Pancreas (tissue), 10 donors: ENCODE measurements around the gene GHITM. TPM values are rescaled to one million over a fixed set of nuclear protein-coding genes. Genes with fewer than 3 reads are reported as not detected.

ENCODE experiments used
- ATAC-seq, 4 donors: fragments of 200-7000 bp; cut with Tn5 transposase; one replicate each; pipeline versions ENCODE4 v1.8.0 to v1.9.1; 2020; ENCODE audit warnings: mild to moderate bottlenecking in 4 of 4, moderate library complexity in 4 of 4
- DNase-seq, 6 donors: peaks; one replicate each; pipeline ENCODE4 v3.0.0-alpha.2; 2020
- FAIRE-seq: peaks from 2 replicates; lab custom pipeline; 2012; peaks lifted over from hg19 to GRCh38; lab: Jason Lieb, UNC
- H3K27ac ChIP-seq, 4 donors: fragments of 200-600 bp; sonication (generic); 1 replicate in 3 of 4; 2 replicates in 1 of 4; pipeline versions ENCODE4 v1.5.0 to v1.8.0; 2020
- H3K27me3 ChIP-seq, 4 donors: fragments of 200-600 bp; one replicate each; pipeline ENCODE4 v1.8.0; 2021
- H3K36me3 ChIP-seq, 3 donors: fragments of 200-600 bp; sonication (generic) in 1 of 3; one replicate each; pipeline versions ENCODE4 v1.5.0 to v1.8.0; 2020 to 2021
- H3K4me1 ChIP-seq, 3 donors: fragments of 200-600 bp; one replicate each; pipeline ENCODE4 v1.8.0; 2021
- H3K4me3 ChIP-seq, 4 donors: fragments of 200-600 bp; sonication (generic) in 2 of 4; one replicate each; pipeline versions ENCODE4 v1.5.0 to v1.8.0; 2020 to 2021
- H3K9me3 ChIP-seq, 4 donors: fragments of 200-600 bp; one replicate each; pipeline ENCODE4 v1.8.0; 2021
- WGBS, 2 donors: extraction: QIAGEN DNeasy Blood & Tissue Kit; methylation state at CpG; one replicate each; pipeline ENCODE4 v1.1.7; 2013; 5-methylcytosine and 5-hydroxymethylcytosine counted together
- intact Hi-C, 3 donors: fragments of 100-400 bp; cut with DNase I; formaldehyde crosslinking; loops; one replicate each; pipeline versions ENCODE4 v1.11.1 to v1.14.2; 2022
- polyA plus RNA-seq, 2 donors: library from polyadenylated mRNA; stranded (reverse); fragments of 200-250 nt; gene quantifications; one replicate each; pipeline ENCODE4 v1.2.3, GENCODE V29; 2013
- total RNA-seq, 6 donors: library from RNA; stranded (reverse); fragmentation: NEBNext Ultra II Directional in 4 of 6; extraction: Animal tissue kit (Norgen Biotek cat#: 25700) in 4 of 6; gene quantifications; one replicate each; pipeline versions ENCODE4 v1.2.1 to v1.2.4, GENCODE V29; 2021 to 2023
- TF ChIP-seq, protein P1 (sequence below), 4 donors: fragments of 200-600 bp; sonication (generic) in 3 of 4; IDR thresholded peaks; one replicate each; pipeline versions ENCODE4 v1.5.0 to v1.8.0; 2021; ENCODE audit warnings: antibody characterized with exemption in 4 of 4
- donor health status: healthy with polysubstance abuse.
- donor health status: DM: no; HTN: no; CAD: no; lungs with moderate emphysema.
- donor health status: DM: no; HTN: no; CAD: no.
- donor health status: control.
- donor health status: control.
- donor health status: Bipolar disorder and iron deficiency.
- donor health status: DM: yes; HTN: yes; CAD: no.
- donor health status: DM: no; HTN: no; CAD: no.
- donor health status: DM: no; HTN: no; CAD: no.
- donor health status: DM: yes; HTN: yes; CAD: no.

The GHITM gene
- total and polyA plus RNA-seq, 8 donors: 31.1 to 68.5 (median 49.5) TPM

DNA sequence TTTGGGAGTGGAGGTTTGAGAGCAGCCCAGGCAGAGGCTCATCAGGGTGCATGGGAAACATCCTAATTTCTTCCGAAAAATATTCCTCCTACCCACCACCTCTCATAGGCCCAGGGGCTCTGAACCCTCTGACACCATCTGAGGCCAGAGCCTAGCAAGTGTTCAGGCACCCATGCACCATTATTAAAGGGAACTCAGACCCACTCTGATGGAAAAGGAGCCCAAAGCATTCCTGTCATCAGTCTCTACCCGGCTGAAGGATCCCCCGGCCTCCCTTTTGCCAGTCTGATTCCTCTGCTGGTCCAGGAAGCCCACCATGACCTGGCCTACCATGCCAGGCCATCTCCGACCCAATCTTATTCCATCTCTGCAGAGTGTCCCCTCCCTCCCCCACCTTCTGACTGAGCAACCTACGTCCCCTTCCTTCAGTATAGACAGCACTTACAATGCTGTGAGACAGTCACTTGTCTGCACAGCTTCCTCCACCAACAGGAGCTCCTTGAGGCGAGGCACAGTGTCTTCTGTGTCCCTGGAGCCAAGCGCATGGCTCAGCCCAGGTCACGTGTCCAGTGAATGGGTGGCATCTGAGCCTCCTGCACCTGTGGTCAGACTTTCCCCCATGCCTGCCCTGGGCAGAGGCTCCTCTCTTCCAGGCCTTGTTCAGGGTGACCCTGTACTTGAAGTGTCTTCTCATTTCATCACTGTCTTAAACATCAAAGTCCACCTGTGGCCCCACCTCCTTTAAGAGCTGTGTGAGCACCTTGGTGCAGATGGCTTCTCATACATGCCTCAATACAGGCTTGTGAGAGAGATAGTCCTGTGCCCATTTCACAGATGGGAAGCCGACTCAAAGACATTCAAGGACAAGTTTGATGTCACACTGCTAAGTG, 33.4 kb downstream of the GHITM start:
- intact Hi-C loops: no loop called here
- FAIRE-seq: no peak
- TF ChIP-seq, protein P1, sequence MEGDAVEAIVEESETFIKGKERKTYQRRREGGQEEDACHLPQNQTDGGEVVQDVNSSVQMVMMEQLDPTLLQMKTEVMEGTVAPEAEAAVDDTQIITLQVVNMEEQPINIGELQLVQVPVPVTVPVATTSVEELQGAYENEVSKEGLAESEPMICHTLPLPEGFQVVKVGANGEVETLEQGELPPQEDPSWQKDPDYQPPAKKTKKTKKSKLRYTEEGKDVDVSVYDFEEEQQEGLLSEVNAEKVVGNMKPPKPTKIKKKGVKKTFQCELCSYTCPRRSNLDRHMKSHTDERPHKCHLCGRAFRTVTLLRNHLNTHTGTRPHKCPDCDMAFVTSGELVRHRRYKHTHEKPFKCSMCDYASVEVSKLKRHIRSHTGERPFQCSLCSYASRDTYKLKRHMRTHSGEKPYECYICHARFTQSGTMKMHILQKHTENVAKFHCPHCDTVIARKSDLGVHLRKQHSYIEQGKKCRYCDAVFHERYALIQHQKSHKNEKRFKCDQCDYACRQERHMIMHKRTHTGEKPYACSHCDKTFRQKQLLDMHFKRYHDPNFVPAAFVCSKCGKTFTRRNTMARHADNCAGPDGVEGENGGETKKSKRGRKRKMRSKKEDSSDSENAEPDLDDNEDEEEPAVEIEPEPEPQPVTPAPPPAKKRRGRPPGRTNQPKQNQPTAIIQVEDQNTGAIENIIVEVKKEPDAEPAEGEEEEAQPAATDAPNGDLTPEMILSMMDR (IDR thresholded peaks at IDR 0.05): no peak
- H3K36me3 ChIP-seq: no peaks in the 10 kb centered on the region
- peak overlapping the region in 1 of 4 donors; percentile 40 for H3K27ac ChIP-seq
- no peaks in the 10 kb centered on the region for H3K27me3 ChIP-seq
- ATAC-seq: no peak
- H3K4me1 ChIP-seq: no peaks in the 10 kb centered on the region
- H3K4me3 ChIP-seq: no peak overlapping the region
- DNase-seq: no peak
- H3K9me3 ChIP-seq: no peaks in the 10 kb centered on the region
- WGBS, 2 donors: 76 to 91% methylated on average over 9 of the region's 9 CpGs

DNA sequence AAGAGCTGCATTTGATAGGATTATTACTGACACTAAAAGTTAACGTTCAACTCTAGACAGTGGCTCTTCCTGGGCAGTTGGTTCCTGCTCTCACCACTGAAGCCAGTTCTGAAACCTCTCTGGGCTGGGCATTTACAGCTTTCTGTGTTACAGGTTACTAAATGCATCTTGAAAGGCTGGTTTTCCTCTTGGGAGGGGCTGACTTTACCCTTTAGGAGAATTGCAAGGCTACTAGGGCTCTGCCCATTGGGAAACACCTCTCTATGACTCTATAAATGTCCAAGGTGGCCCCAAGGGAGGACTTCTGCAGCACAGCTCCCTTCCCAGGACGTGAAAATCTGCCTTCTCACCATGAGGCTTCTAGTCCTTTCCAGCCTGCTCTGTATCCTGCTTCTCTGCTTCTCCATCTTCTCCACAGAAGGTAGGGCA, 34.2 kb downstream of the GHITM start, which contains the start of gene GPR15LG:
Gene GPR15LG (plus strand): TSS at position 301 of the 429 bp plus-strand sequence. CDS start 51 bp downstream, at position 352.
- DNase-seq: no peak
- no peak for FAIRE-seq
- H3K9me3 ChIP-seq: no peaks in the 10 kb centered on the region
- WGBS, 2 donors: 64 to 66% methylated on average over 2 of the region's 2 CpGs
- no peak within 1 kb of the TSS for H3K4me3 ChIP-seq
- intact Hi-C loops: no loop called here
- H3K27ac ChIP-seq: no peak within 1 kb of the TSS
- TF ChIP-seq, protein P1 (IDR thresholded peaks at IDR 0.05): no peak
- H3K36me3 ChIP-seq: no peaks in the 10 kb centered on the region
- H3K4me1 ChIP-seq: no peaks in the 10 kb centered on the region
- ATAC-seq: no peak
- H3K27me3 ChIP-seq: no peaks in the 10 kb centered on the region

DNA sequence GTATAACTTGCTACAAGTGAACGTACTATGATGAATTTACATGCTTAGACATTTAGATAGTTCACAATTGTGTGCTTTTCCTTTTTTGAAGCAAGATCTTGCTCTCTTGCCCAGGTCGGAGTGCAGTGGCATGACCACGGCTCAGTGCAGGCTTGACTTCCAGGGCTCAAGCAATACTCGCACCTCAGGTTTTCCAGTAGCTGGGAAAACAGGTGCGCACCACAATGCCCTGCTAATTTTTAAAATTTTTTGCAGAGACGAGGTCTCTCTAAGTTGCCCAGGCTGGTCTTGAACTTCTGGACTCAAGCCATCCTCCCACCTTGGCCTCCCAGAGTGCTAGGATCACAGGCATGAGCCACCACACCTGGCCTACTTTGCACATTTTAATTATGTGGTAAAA, 36.1 kb downstream of the GHITM start:
- 77 to 86% methylated on average over 6 of the region's 6 CpGs for WGBS, 2 donors
- intact Hi-C loops: no loop called here
- H3K27me3 ChIP-seq: no peaks in the 10 kb centered on the region
- H3K27ac ChIP-seq: no peak overlapping the region
- ATAC-seq (no peak), DNase-seq (peak in 1 of 6 donors; percentile 1), FAIRE-seq (no peak)
- no peaks in the 10 kb centered on the region for H3K4me1 ChIP-seq
- TF ChIP-seq, protein P1 (IDR thresholded peaks at IDR 0.05): no peak
- no peaks in the 10 kb centered on the region for H3K36me3 ChIP-seq
- no peaks in the 10 kb centered on the region for H3K9me3 ChIP-seq
- no peak overlapping the region for H3K4me3 ChIP-seq

DNA sequence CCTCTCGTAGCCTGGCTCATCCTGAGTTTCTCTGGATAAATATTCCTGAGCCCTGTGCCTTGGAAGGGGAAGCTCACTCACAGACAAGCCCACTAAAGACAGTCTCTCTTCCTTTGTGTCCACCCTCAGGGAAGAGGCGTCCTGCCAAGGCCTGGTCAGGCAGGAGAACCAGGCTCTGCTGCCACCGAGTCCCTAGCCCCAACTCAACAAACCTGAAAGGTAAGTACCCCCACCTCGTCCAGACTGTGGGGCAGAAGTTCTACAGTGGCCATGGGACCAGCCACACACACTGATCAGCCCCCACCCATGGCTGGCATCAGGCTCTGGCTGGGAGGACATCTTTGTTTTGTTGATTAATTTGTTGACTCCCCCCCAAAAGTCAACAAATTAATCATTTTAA, 37.0 kb downstream of the GHITM start:
- DNase-seq (no peak), FAIRE-seq (no peak), ATAC-seq (peak in 2 of 4 donors; percentile 35 to 45)
- no peaks in the 10 kb centered on the region for H3K27me3 ChIP-seq
- 49 to 61% methylated on average over 4 of the region's 4 CpGs for WGBS, 2 donors
- H3K4me1 ChIP-seq: no peaks in the 10 kb centered on the region
- no peak overlapping the region for H3K4me3 ChIP-seq
- H3K27ac ChIP-seq: no peak overlapping the region
- no peaks in the 10 kb centered on the region for H3K36me3 ChIP-seq
- no peaks in the 10 kb centered on the region for H3K9me3 ChIP-seq
- TF ChIP-seq, protein P1 (IDR thresholded peaks at IDR 0.05): no peak
- intact Hi-C loops: no loop called here
